HCT116 (cell line): Measurements from ENCODE around the gene TGFBI. TPM values are rescaled to one million over a fixed set of nuclear protein-coding genes. Genes with fewer than 3 reads are reported as not detected.

ENCODE experiments used
- ATAC-seq: fragments of 200-7000 bp; cut with Tn5 transposase; 2 replicates; pipeline ENCODE4 v1.9.1; 2020; ENCODE audit warnings: mild to moderate bottlenecking, moderate library complexity
- BruUV-seq: library from RNA; stranded (reverse); fragments of 400-500 nt; replicated peaks from 2 replicates; lab custom pipeline; 2021; lab: Mats Ljungman, UMichigan
- CTCF ChIA-PET: fragments of 300-600 bp; sonication (Branson Sonifier 250); formaldehyde crosslinking; loops from one replicate; lab custom pipeline; 2021; ENCODE audit warnings: antibody characterized with exemption; lab: Charles Lee
- POLR2A ChIA-PET: fragments of 300-600, 350-600 bp; sonication (Branson Sonifier 250); formaldehyde crosslinking; loops from one replicate; lab custom pipeline; 2021; ENCODE audit warnings: antibody characterized with exemption; lab: Charles Lee
- RAD21 ChIA-PET, 2 experiments: fragments of 300-600 bp; sonication (Branson Sonifier 250); formaldehyde crosslinking; loops; one replicate each; lab custom pipeline; 2023; ENCODE audit warnings: low total read pairs in 2 of 2; ENCODE audit not compliant: uncharacterized antibody in 2 of 2, unreplicated experiment in 2 of 2, low non-redundant PET in 1 of 2; lab: Charles Lee
- DNase-seq: peaks from one replicate; pipeline ENCODE4 v3.0.0-alpha.2; 2010; ENCODE audit warnings: low read depth, low spot score
- H2AFZ ChIP-seq: fragments of 200-600 bp; shearing (Covaris generic), sonication (generic); 2 replicates; pipeline ENCODE4 v1.6.1; 2017; ENCODE audit warnings: low read depth, mixed run types, mixed read lengths, antibody characterized with exemption, low read length; ENCODE audit not compliant: poor library complexity, severe bottlenecking
- H3K27ac ChIP-seq: 2 replicates; pipeline ENCODE4 v1.5.1; 2012; ENCODE audit warnings: low read depth, low read length
- H3K27me3 ChIP-seq: fragments of 200-600 bp; sonication (generic); 2 replicates; pipeline ENCODE4 v1.6.1; 2016; ENCODE audit warnings: mixed run types, low read length, mixed read lengths; ENCODE audit not compliant: insufficient read depth
- H3K36me3 ChIP-seq, 2 experiments: fragments of 200-500 bp in 1 of 2; fragments of 200-600 bp in 1 of 2; sonication (Bioruptor generic) in 1 of 2; sonication (generic) in 1 of 2; 2 replicates each; pipeline versions ENCODE4 v1.5.1 to v1.6.1; 2014 to 2016; ENCODE audit warnings: low read length in 2 of 2, inconsistent platforms in 1 of 2, mixed read lengths in 1 of 2, mixed run types in 1 of 2; ENCODE audit not compliant: insufficient read depth in 2 of 2, control insufficient read depth in 1 of 2
- H3K4me1 ChIP-seq, 2 experiments: fragments of 200-600 bp in 1 of 2; sonication (generic) in 1 of 2; 2 replicates each; pipeline versions ENCODE4 v1.5.1 to v1.6.1; 2012 to 2017; ENCODE audit warnings: low read length in 2 of 2, inconsistent platforms in 1 of 2, mild to moderate bottlenecking in 1 of 2, mixed read lengths in 1 of 2, mixed run types in 1 of 2, moderate library complexity in 1 of 2; ENCODE audit not compliant: insufficient read depth in 2 of 2, control insufficient read depth in 1 of 2
- H3K4me2 ChIP-seq: fragments of 200-600 bp; sonication (generic); 2 replicates; pipeline ENCODE4 v1.6.1; 2017; ENCODE audit warnings: mixed run types, low read length, mixed read lengths
- H3K4me3 ChIP-seq, 2 experiments: fragments of 200-600 bp in 1 of 2; sonication (generic) in 1 of 2; replicated peaks in 1 of 2; 2 replicates each; pipeline ENCODE4 v1.5.1; 2011 to 2016; ENCODE audit warnings: low read length in 2 of 2, control low read depth in 1 of 2, low read depth in 1 of 2, mild to moderate bottlenecking in 1 of 2, mixed read lengths in 1 of 2, mixed run types in 1 of 2
- H3K79me2 ChIP-seq: fragments of 200-600 bp; sonication (generic); 2 replicates; pipeline ENCODE4 v1.6.1; 2017; ENCODE audit warnings: mild to moderate bottlenecking, mixed run types, low read length, moderate library complexity, mixed read lengths; ENCODE audit not compliant: insufficient read depth
- H3K9ac ChIP-seq: fragments of 200-600 bp; sonication (generic); 2 replicates; pipeline ENCODE4 v1.6.1; 2016; ENCODE audit warnings: low read length, mixed read lengths
- H3K9me2 ChIP-seq: fragments of 200-600 bp; sonication (generic), shearing (Covaris generic); 2 replicates; pipeline ENCODE4 v1.6.1; 2017; ENCODE audit warnings: mixed run types, mild to moderate bottlenecking, moderate library complexity; ENCODE audit not compliant: insufficient read depth
- H3K9me3 ChIP-seq, 2 experiments: fragments of 200-500 bp in 1 of 2; fragments of 200-600 bp in 1 of 2; sonication (Bioruptor generic) in 1 of 2; sonication (generic) in 1 of 2; 2 replicates each; pipeline ENCODE4 v1.6.1; 2014 to 2017; ENCODE audit warnings: low read length in 2 of 2, mixed read lengths in 2 of 2, inconsistent platforms in 1 of 2, low read depth in 1 of 2, mild to moderate bottlenecking in 1 of 2, mixed run types in 1 of 2, moderate library complexity in 1 of 2; ENCODE audit not compliant: control insufficient read depth in 1 of 2, insufficient read depth in 1 of 2
- H4K20me1 ChIP-seq: fragments of 200-600 bp; sonication (generic), shearing (Covaris generic); 2 replicates; pipeline ENCODE4 v1.6.1; 2017; ENCODE audit warnings: mixed run types, mild to moderate bottlenecking, moderate library complexity; ENCODE audit not compliant: insufficient read depth
- EGR1 ChIP-seq: IDR thresholded peaks from 2 replicates; pipeline ENCODE4 v1.6.1; 2012; ENCODE audit warnings: low read depth
- ELF1 ChIP-seq: IDR thresholded peaks from 2 replicates; pipeline ENCODE4 v1.6.1; 2012; ENCODE audit warnings: low read depth, borderline replicate concordance
- EZH2 ChIP-seq: fragments of 200-600 bp; sonication (generic); IDR thresholded peaks from 2 replicates; pipeline ENCODE4 v1.6.1; 2017; ENCODE audit warnings: antibody characterized with exemption, mixed run types
- FOSL1 ChIP-seq: IDR thresholded peaks from 2 replicates; pipeline ENCODE4 v1.6.1; 2012; ENCODE audit warnings: low read depth
- RAD21 ChIP-seq: IDR thresholded peaks from 2 replicates; pipeline ENCODE4 v1.6.1; 2012; ENCODE audit warnings: low read depth, mild to moderate bottlenecking
- TCF7L2 ChIP-seq: IDR thresholded peaks from 2 replicates; pipeline ENCODE4 v1.7.0; 2011; ENCODE audit warnings: borderline replicate concordance, inconsistent platforms; ENCODE audit not compliant: insufficient read depth, insufficient read length; ENCODE audit errors: extremely low read depth
- YY1 ChIP-seq: IDR thresholded peaks from 2 replicates; pipeline ENCODE4 v1.6.1; 2011; ENCODE audit warnings: low read length, low read depth, moderate library complexity, mild to moderate bottlenecking; ENCODE audit not compliant: insufficient replicate concordance; ENCODE audit errors: extremely low read depth
- ZNF274 ChIP-seq: fragments of 200-500 bp; sonication (Bioruptor generic); IDR thresholded peaks from 2 replicates; pipeline ENCODE4 v1.6.1; 2014; ENCODE audit warnings: mild to moderate bottlenecking, low read depth, low read length, inconsistent platforms
- intact Hi-C: fragments of 100-400 bp; cut with micrococcal nuclease; formaldehyde crosslinking; loops from 2 replicates; pipeline ENCODE4 v1.10.0; 2022
- total RNA-seq: library from RNA; stranded (reverse); gene quantifications from one replicate; pipeline ENCODE4 v1.2.1, GENCODE V29; 2021; ENCODE audit not compliant: unreplicated experiment
- TF ChIP-seq, protein P1 (sequence below): IDR thresholded peaks from 2 replicates; pipeline ENCODE4 v1.6.1; 2012; ENCODE audit warnings: low read depth
- TF ChIP-seq, protein P2 (sequence below), 3 experiments: fragments of 200-600 bp in 1 of 3; sonication (generic) in 1 of 3; IDR thresholded peaks in 2 of 3; conservative IDR thresholded peaks in 1 of 3; 2 replicates each; pipeline ENCODE4 v1.5.1; 2012 to 2017; ENCODE audit warnings: low read depth in 2 of 3, low read length in 2 of 3, antibody characterized with exemption in 1 of 3, borderline replicate concordance in 1 of 3, control low read depth in 1 of 3, mild to moderate bottlenecking in 1 of 3, mixed read lengths in 1 of 3, mixed run types in 1 of 3, moderate library complexity in 1 of 3; ENCODE audit not compliant: insufficient read depth in 1 of 3
- TF ChIP-seq, protein P3 (sequence below): IDR thresholded peaks from 2 replicates; pipeline ENCODE4 v1.6.1; 2012
- TF ChIP-seq, protein P4 (sequence below): IDR thresholded peaks from 2 replicates; pipeline ENCODE4 v1.6.1; 2011; ENCODE audit warnings: mild to moderate bottlenecking, low read length, moderate library complexity; ENCODE audit not compliant: insufficient replicate concordance; ENCODE audit errors: extremely low read depth

TGFBI gene
- total RNA-seq, 1 experiment from 2014 or later: 0.64 TPM

DNA sequence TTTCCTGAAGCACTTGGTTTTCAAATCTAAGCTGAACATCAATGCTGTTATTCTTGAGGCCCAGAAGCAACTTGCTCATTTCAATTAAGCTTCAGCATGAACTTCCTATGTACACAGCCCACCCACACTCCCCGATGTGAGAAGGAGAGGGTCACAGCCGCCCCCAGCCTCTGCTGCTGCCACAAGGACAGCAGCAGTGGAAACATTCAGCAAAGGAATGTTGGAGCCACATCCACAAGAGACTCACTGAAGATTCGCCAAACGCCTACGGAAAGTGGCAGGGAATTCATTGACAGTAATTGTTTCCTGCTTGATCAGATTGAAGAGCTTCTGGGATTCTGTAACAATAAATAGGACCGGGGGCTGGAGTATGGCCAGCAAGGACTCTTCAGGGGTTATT is 2.9 kb downstream of the TGFBI start (continued):
- TF ChIP-seq, protein P1, sequence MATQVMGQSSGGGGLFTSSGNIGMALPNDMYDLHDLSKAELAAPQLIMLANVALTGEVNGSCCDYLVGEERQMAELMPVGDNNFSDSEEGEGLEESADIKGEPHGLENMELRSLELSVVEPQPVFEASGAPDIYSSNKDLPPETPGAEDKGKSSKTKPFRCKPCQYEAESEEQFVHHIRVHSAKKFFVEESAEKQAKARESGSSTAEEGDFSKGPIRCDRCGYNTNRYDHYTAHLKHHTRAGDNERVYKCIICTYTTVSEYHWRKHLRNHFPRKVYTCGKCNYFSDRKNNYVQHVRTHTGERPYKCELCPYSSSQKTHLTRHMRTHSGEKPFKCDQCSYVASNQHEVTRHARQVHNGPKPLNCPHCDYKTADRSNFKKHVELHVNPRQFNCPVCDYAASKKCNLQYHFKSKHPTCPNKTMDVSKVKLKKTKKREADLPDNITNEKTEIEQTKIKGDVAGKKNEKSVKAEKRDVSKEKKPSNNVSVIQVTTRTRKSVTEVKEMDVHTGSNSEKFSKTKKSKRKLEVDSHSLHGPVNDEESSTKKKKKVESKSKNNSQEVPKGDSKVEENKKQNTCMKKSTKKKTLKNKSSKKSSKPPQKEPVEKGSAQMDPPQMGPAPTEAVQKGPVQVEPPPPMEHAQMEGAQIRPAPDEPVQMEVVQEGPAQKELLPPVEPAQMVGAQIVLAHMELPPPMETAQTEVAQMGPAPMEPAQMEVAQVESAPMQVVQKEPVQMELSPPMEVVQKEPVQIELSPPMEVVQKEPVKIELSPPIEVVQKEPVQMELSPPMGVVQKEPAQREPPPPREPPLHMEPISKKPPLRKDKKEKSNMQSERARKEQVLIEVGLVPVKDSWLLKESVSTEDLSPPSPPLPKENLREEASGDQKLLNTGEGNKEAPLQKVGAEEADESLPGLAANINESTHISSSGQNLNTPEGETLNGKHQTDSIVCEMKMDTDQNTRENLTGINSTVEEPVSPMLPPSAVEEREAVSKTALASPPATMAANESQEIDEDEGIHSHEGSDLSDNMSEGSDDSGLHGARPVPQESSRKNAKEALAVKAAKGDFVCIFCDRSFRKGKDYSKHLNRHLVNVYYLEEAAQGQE: no peak
- TF ChIP-seq TCF7L2 (no peak), ELF1 (no peak), EZH2 (no peak)
- TF ChIP-seq, protein P2, sequence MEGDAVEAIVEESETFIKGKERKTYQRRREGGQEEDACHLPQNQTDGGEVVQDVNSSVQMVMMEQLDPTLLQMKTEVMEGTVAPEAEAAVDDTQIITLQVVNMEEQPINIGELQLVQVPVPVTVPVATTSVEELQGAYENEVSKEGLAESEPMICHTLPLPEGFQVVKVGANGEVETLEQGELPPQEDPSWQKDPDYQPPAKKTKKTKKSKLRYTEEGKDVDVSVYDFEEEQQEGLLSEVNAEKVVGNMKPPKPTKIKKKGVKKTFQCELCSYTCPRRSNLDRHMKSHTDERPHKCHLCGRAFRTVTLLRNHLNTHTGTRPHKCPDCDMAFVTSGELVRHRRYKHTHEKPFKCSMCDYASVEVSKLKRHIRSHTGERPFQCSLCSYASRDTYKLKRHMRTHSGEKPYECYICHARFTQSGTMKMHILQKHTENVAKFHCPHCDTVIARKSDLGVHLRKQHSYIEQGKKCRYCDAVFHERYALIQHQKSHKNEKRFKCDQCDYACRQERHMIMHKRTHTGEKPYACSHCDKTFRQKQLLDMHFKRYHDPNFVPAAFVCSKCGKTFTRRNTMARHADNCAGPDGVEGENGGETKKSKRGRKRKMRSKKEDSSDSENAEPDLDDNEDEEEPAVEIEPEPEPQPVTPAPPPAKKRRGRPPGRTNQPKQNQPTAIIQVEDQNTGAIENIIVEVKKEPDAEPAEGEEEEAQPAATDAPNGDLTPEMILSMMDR (IDR thresholded peaks at IDR 0.05 in 2 of 3, conservative IDR thresholded peaks at IDR 0.05 in 1 of 3; ENCODE audit: borderline replicate concordance in 1 of 3, insufficient read depth in 1 of 3, low read depth in 2 of 3, low read length in 2 of 3): no peak

DNA sequence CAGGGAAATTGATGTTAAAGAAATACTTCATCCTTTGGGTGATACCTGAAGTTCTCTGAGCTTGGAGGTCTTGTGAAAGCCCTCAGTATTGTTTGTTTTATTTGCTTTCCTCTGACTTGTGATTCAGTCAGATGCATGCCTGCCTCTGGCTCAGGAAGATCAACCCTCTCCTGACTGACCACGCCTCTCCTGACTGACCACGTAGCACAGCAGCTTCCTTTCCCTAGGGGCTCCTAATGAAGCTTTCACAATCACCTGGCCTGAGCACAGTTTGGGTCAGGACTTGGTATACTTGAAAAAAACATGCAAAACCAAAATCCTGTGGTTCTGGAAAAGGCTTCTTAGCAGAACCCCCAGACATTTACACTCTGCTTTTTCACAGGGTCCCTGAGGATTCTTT is 3.8 kb downstream of the TGFBI start:
- Histone ChIP-seq H3K4me3 (no peak overlapping the region), H3K9me3 (no peaks in the 10 kb centered on the region), H4K20me1 (no peaks in the 10 kb centered on the region), H3K79me2 (no peaks in the 10 kb centered on the region), H3K9ac (no peak overlapping the region), H2AFZ (no peak overlapping the region), H3K4me2 (no peak overlapping the region), H3K27me3 (peaks cover 36% of the 10 kb centered on the region), H3K36me3 (no peaks in the 10 kb centered on the region), H3K27ac (no peak overlapping the region), H3K9me2 (no peaks in the 10 kb centered on the region), H3K4me1 (0 out of 4 replicates have a peak, but pooled peaks cover 0 to 2% of the 10 kb centered on the region in 2 experiments)
- POLR2A ChIA-PET: no interaction called here
- no peak for ATAC-seq
- CTCF ChIA-PET: no interaction called here
- intact Hi-C loops: no loop called here
- RAD21 ChIA-PET: no interaction called here
- BruUV-seq: no TSS peak
- no peak for DNase-seq
- TF ChIP-seq EGR1: no peak
- TF ChIP-seq, protein P3, sequence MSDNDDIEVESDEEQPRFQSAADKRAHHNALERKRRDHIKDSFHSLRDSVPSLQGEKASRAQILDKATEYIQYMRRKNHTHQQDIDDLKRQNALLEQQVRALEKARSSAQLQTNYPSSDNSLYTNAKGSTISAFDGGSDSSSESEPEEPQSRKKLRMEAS: no peak
- TF ChIP-seq, protein P4, sequence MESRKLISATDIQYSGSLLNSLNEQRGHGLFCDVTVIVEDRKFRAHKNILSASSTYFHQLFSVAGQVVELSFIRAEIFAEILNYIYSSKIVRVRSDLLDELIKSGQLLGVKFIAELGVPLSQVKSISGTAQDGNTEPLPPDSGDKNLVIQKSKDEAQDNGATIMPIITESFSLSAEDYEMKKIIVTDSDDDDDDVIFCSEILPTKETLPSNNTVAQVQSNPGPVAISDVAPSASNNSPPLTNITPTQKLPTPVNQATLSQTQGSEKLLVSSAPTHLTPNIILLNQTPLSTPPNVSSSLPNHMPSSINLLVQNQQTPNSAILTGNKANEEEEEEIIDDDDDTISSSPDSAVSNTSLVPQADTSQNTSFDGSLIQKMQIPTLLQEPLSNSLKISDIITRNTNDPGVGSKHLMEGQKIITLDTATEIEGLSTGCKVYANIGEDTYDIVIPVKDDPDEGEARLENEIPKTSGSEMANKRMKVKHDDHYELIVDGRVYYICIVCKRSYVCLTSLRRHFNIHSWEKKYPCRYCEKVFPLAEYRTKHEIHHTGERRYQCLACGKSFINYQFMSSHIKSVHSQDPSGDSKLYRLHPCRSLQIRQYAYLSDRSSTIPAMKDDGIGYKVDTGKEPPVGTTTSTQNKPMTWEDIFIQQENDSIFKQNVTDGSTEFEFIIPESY: no peak
- TF ChIP-seq, protein P1: no peak
- TF ChIP-seq TCF7L2: no peak
- no peak for TF ChIP-seq YY1
- TF ChIP-seq ZNF274: no peak
- TF ChIP-seq RAD21: no peak
- no peak for TF ChIP-seq FOSL1
